ENCODE measurements around the gene NKD1.

The NKD1 gene

DNA sequence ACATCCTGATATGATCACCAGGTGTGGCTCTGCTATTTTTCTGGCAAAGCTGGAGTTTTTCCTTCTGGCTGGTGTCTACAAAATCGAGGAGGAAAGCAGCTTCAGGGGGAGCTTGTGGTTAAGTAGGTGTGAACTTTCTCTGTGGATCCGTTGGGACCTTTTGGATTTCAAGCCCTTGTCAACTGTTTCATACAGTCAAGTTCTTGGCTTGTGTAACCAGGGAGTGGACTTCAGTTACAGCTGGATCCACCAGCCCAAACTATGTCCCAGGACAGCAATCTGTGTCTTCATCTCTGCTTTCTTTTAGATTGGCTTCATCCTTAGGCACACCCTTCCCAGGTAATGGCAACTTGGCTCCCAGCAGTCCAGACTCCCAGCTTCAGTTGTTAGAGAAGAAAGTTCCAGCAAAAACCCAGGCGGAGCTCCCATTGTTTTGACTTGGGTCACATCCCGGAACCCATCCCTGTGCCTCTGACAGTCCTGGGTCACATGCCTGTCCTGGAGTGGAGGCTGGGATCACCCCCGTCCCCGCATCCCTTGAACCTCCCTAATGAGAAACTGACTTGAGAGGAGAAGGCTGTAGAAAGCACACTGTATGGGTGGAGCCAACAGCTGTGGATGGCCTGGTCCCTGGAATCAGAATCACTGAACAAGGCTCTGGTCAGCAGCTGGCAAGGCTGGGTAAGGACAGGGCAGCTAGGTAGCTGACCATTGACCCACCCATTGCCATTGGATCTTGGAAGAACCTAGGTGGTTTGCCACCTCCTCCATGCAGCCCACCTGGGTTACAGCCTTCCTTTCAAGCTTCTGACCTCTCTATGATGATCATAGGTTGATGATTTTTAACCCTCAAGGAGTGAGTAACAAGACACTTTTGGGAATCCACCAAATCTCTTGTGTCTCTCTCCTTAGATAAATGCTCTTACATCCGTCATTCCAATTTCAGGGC, 18.1 kb downstream of the NKD1 start:
- Mint-ChIP-seq H3K4me3 (no peak overlapping the region), H3K4me1 (ENCODE audit: low read depth) (no peaks in the 10 kb centered on the region), H3K27ac (no peak overlapping the region), H3K9me3 (peaks cover 4% of the 10 kb centered on the region), H3K36me3 (ENCODE audit: low read depth) (no peaks in the 10 kb centered on the region), H3K27me3 (ENCODE audit: low read depth) (no peaks in the 10 kb centered on the region)
- no peak for DNase-seq (ENCODE audit: low spot score)

DNA sequence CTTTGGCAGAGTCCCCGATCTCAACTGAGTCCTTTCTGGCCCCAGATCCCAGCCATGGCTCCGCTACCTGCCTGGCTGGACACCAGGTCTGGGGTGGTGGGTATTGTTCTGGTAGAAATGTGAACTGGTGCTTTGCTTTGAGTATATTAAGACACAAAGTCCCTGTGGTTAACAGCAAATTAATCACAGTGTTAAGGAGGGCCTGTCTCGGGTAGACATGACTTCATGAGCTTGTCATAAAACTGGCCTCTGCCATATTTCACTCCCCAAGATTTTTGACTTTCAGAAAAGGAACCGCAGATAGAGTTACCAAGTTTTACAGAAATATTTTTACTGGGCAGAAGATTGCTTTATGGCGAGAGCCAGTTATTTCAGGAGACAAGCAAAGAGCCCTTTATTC, 19.5 kb downstream of the NKD1 start:
- Mint-ChIP-seq H3K4me1 (ENCODE audit: low read depth) (no peaks in the 10 kb centered on the region), H3K4me3 (no peak overlapping the region), H3K9me3 (no peaks in the 10 kb centered on the region), H3K27me3 (ENCODE audit: low read depth) (no peaks in the 10 kb centered on the region), H3K36me3 (ENCODE audit: low read depth) (no peaks in the 10 kb centered on the region), H3K27ac (no peak overlapping the region)
- no peak for DNase-seq (ENCODE audit: low spot score)

DNA sequence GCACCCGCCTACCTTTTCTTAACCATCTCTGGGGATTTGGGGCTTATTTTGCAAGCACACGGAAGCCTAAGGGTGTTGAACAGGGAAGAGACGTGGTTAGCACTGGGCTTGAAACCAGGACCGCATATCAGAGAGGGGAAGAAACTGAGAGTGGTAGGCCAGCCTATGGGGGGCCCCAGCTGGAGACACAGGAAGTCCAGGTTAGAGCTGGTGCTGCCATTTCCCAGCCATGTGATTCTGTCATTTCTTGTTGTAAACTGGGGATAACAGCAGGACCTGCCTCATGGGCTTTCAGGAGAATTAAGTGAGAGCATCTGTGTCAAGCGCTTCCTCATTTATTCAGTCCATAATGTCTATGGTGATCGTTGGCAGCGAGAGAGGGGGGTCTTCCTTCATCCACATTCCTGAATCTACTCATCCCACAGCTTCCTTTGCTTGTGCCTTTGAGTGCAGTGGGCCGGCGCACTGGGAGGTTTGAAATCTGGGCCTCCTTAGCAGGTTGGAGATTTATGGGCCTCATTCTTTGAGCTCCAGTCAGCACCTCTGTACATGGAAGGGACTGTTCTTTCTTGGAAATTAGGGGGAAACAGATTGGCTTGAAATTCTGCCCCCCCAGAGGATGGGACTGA, 20.1 kb downstream of the NKD1 start:
- Mint-ChIP-seq H3K27ac (no peak overlapping the region), H3K9me3 (no peaks in the 10 kb centered on the region), H3K4me1 (ENCODE audit: low read depth) (no peaks in the 10 kb centered on the region), H3K4me3 (no peak overlapping the region), H3K36me3 (ENCODE audit: low read depth) (no peaks in the 10 kb centered on the region), H3K27me3 (ENCODE audit: low read depth) (no peaks in the 10 kb centered on the region)
- no peak for DNase-seq (ENCODE audit: low spot score)

DNA sequence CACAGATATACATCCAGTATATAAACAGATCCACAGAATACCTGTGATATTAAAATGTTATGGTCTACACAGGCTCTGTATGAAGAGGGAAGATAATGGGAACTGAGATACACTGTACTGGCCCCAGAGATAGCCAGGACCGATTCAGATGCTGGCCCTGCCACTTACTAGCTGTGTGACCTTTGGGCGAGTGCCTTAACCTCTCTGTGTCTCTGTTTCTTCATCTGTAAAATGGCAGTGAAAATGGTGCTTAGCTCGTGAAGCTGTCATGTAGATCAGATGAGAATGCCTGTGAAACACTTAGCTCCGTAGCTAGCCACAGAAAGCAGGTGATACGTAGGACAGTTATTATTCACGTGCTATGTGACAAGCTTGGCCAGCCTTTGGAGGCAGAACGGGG, 22.2 kb downstream of the NKD1 start:
- Mint-ChIP-seq H3K4me3 (no peak overlapping the region), H3K36me3 (ENCODE audit: low read depth) (no peaks in the 10 kb centered on the region), H3K27ac (no peak overlapping the region), H3K27me3 (ENCODE audit: low read depth) (no peaks in the 10 kb centered on the region), H3K9me3 (no peaks in the 10 kb centered on the region), H3K4me1 (ENCODE audit: low read depth) (no peaks in the 10 kb centered on the region)
- no peak for DNase-seq (ENCODE audit: low spot score)

DNA sequence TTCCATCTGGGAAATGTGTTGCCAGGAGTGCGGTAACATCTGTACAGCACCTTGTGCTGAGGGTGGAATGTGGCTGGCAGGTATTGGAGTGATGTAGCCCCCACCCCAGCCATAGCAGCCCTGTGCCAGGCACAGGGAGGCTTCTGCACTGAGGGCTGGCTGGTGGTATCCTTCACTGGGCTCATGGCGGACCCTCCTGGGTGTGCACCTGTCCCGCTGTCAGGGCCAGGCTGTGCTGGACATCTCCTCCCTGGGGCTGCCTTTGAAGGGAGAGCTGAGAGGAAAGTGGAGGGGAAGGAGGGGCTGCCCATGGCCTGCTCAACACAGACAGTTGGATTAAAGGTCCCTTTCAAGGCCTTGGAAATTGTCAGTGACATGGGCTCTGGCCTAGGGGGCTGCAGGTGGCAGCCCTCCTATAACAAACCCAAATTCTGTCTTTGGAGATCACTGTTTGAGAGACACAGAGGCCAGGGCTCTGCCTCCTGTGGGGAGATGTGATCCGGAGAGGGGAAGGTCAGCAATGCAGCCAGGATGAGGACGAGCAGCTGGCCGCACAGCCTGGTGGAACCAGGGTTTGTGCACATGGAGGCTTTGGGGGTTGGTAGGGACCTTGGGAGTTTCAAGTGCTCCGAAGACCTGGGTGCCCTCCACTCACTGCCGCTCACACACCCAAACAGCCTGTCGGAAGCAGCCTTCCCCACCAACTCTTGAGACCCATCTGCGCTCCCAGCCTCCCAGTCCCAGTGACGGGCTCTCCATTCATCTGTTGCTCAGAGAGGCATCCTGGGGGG, 22.8 kb downstream of the NKD1 start:
- Mint-ChIP-seq H3K4me3 (no peak overlapping the region), H3K4me1 (ENCODE audit: low read depth) (no peaks in the 10 kb centered on the region), H3K36me3 (ENCODE audit: low read depth) (no peaks in the 10 kb centered on the region), H3K27me3 (ENCODE audit: low read depth) (no peaks in the 10 kb centered on the region), H3K27ac (no peak overlapping the region), H3K9me3 (no peaks in the 10 kb centered on the region)
- DNase-seq (ENCODE audit: low spot score): no peak

DNA sequence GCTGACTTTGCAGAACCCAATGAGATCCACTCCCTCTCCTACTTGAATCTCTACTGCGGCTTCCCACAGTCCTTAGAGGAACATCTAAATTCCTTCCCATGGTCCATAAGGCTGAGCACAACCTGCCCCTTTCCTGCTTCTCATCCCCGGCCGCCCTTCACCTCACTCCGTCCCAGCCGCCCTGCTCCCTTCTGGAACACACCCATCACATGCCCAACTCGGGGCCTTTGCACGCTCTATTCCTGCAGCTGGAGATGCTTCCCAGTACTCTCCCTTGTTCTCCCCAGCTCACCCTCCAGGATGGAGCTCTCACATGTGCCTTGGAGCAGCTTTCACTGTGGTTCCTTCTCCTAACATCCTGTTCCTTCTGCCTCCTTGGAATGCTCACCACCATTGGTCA, 23.6 kb downstream of the NKD1 start:
- H3K9me3 Mint-ChIP-seq: no peaks in the 10 kb centered on the region
- no peak for DNase-seq (ENCODE audit: low spot score)
- no peaks in the 10 kb centered on the region for H3K4me1 Mint-ChIP-seq (ENCODE audit: low read depth)
- H3K4me3 Mint-ChIP-seq: no peak overlapping the region
- no peaks in the 10 kb centered on the region for H3K36me3 Mint-ChIP-seq (ENCODE audit: low read depth)
- H3K27ac Mint-ChIP-seq: no peak overlapping the region
- no peaks in the 10 kb centered on the region for H3K27me3 Mint-ChIP-seq (ENCODE audit: low read depth)

DNA sequence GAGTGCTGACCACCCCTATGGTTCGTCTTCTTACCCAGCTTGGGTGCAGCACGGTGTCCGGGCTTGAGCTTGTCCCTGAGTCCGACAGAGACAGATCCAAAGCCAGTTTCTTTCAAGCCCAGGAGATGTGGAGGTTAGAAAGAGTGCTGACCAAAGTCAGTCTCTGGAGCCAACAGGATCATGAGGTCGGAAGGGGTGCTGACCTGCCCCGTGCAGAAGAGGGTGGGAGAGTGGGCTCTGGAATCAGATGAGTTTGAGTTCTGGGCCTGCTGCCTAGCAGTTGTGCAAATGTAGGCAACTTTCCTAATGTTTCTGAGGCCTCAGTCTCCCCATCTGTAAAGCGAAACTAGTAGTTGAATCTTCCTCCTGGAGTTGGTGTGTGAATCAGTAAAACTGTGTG, 24.5 kb downstream of the NKD1 start:
- Mint-ChIP-seq H3K4me3 (no peak overlapping the region), H3K27ac (no peak overlapping the region), H3K27me3 (ENCODE audit: low read depth) (no peaks in the 10 kb centered on the region), H3K36me3 (ENCODE audit: low read depth) (no peaks in the 10 kb centered on the region), H3K9me3 (no peaks in the 10 kb centered on the region), H3K4me1 (ENCODE audit: low read depth) (no peaks in the 10 kb centered on the region)
- DNase-seq (ENCODE audit: low spot score): no peak

DNA sequence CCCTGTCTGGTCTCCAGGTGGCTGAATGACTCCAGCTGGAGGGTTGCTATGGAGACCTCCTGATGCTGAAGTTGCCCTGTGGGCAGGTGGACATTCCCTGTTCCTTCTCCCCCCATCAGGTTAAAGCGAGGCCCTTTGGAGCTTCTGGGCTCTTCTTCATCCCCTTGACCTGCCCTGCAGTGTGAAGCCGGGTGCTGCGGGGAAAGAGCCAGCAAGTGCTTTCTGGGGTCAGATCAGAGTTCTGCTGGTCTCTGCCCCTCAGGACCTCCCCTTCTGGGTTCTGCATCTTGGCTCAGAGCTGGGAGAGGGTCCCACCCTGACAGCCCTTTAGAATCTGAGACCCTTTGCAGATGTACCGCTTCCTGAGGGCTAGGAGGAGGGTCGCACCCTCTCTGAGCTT, 25.1 kb downstream of the NKD1 start:
- Mint-ChIP-seq H3K27me3 (ENCODE audit: low read depth) (no peaks in the 10 kb centered on the region), H3K4me1 (ENCODE audit: low read depth) (no peaks in the 10 kb centered on the region), H3K27ac (no peak overlapping the region), H3K9me3 (no peaks in the 10 kb centered on the region), H3K36me3 (ENCODE audit: low read depth) (no peaks in the 10 kb centered on the region), H3K4me3 (no peak overlapping the region)
- no peak for DNase-seq (ENCODE audit: low spot score)

DNA sequence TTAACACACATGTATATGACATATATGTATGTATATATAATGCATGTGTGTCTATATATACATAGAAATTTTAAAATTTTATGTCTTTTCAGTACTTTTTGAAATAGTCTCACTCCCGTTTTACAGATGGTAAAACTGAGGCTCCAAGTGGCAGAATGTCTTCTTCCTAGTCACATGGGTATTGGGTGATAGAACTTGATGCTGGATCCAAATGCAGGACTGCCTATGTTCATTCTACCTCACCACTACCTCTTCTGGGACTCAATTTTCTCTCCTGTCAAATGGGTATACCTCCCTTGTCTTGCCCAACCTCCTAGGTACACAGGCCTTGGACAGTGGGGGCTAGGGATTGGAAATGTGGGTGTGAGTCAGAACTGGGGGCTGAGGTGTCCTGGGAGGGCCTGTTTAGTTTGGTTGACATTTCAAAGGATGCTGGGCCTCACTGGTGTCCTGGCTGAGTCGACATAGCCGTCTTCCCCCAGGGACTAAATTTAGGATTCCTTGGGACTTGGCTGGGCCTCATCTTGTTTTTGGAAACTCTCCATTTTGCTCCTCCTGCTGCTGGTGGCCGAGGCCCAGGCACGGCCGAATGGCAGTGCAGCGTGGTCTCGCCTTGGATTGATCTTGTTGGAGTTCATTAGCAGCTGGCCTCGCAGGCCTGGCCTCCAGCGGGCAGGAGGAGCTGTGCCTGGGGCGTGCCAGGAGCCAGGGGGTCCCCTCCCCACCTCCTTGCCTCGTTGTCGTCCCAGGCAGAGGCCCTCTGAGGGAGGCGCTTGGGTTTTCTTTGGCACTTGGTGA, 25.9 kb downstream of the NKD1 start:
- no peaks in the 10 kb centered on the region for H3K9me3 Mint-ChIP-seq
- no peaks in the 10 kb centered on the region for H3K36me3 Mint-ChIP-seq (ENCODE audit: low read depth)
- H3K4me1 Mint-ChIP-seq (ENCODE audit: low read depth): no peaks in the 10 kb centered on the region
- DNase-seq (ENCODE audit: low spot score): no peak
- H3K4me3 Mint-ChIP-seq: no peak overlapping the region
- H3K27me3 Mint-ChIP-seq (ENCODE audit: low read depth): no peaks in the 10 kb centered on the region
- H3K27ac Mint-ChIP-seq: no peak overlapping the region

DNA sequence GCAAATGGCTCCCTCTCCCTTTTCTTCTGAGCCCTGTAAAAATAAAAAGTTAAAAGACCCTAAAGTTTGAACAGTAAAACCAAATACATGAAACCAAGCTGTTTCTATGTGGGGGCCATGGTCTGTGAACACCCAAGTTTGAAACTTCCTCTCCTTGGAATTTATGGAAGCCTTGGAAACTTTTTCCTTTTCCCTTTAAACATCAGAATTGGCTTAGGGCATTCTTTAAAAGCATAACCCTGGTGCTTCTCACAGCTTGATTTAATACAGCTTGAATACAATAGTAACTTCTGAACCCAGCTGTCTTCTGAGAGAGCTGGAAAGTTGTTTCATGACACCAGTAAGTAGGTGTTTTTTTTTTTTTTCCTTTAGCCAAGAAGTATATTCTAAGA, 26.5 kb downstream of the NKD1 start:
- no peaks in the 10 kb centered on the region for H3K9me3 Mint-ChIP-seq
- no peak overlapping the region for H3K4me3 Mint-ChIP-seq
- H3K27ac Mint-ChIP-seq: no peak overlapping the region
- DNase-seq (ENCODE audit: low spot score): no peak
- no peaks in the 10 kb centered on the region for H3K27me3 Mint-ChIP-seq (ENCODE audit: low read depth)
- H3K36me3 Mint-ChIP-seq (ENCODE audit: low read depth): no peaks in the 10 kb centered on the region
- no peaks in the 10 kb centered on the region for H3K4me1 Mint-ChIP-seq (ENCODE audit: low read depth)

DNA sequence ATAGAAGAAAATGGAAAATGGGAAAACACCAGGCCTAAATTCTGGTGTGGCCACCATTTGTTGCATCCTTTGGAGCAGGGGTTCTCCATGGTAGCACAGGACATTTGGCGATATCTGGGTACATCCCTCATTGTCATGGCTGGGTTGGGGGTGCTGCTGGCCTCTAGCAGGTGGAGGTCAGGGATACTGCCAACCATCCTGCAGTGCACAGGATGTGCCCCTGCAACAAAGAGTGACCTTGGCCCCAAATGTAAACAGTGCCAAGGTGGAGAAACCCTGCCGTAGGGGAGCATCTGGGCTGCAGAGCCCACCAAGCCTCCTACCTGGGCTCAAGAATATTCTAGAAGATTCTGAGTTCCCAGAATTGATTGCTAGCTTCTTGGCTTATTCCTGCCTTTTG, 27.5 kb downstream of the NKD1 start:
- Mint-ChIP-seq H3K27me3 (ENCODE audit: low read depth) (no peaks in the 10 kb centered on the region), H3K9me3 (no peaks in the 10 kb centered on the region), H3K27ac (no peak overlapping the region), H3K4me3 (no peak overlapping the region), H3K36me3 (ENCODE audit: low read depth) (no peaks in the 10 kb centered on the region), H3K4me1 (ENCODE audit: low read depth) (no peaks in the 10 kb centered on the region)
- no peak for DNase-seq (ENCODE audit: low spot score)

DNA sequence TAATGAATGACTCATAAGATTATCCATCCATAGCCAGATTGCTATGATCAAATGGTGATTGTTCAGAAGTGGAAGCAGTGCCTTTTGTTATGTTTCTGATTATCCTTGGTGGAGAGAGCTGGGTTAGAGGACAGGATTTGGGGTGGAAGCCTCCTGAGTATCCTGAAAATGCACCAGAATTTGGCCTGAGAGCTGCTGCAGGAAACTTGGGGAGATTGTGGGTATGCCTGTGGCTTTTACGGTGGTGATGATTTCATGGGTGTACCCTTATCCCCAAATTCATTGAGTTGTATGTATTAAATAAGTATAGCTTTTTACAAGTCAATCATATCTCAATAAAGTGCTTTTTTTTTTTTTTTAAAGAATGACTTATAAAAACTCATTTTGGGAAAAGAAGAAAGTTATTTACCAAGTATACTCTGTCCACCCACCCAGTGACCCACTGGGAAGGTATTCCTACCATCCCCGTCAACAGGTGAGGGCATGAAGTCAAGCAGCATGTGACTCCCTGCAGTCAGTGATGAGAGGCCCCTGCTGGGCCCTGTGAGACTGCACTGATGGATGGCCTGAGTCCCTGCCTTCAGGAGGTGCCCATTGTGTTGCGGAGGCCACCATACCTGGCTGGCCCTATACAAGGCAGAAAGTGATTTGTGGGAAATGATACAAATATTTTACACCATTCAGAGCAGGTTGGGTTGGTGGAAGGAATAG, 28.4 kb downstream of the NKD1 start:
- H3K9me3 Mint-ChIP-seq: no peaks in the 10 kb centered on the region
- no peak overlapping the region for H3K4me3 Mint-ChIP-seq
- no peaks in the 10 kb centered on the region for H3K36me3 Mint-ChIP-seq (ENCODE audit: low read depth)
- H3K27ac Mint-ChIP-seq: no peak overlapping the region
- H3K4me1 Mint-ChIP-seq (ENCODE audit: low read depth): no peaks in the 10 kb centered on the region
- H3K27me3 Mint-ChIP-seq (ENCODE audit: low read depth): no peaks in the 10 kb centered on the region
- no peak for DNase-seq (ENCODE audit: low spot score)

DNA sequence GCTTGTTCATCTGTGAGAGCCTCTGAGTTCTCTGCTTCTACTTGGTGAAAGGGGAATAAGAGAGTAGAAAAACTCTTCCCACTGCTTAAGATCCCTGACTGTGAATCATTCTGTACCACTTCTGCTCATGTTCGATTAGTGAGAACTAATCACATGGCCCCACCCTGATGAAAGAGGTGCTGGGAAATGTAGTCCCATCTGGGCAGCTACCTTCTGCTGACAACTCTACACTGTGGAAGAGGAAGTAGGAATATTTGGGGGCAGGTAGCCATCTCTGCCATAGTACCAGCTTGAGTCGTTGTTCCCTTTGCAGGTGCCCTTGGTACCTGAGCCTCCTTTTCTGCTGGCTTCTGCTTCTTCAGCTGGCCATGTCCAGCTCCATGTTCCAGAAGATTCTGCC, 29.9 kb downstream of the NKD1 start:
- no peaks in the 10 kb centered on the region for H3K9me3 Mint-ChIP-seq
- no peaks in the 10 kb centered on the region for H3K4me1 Mint-ChIP-seq (ENCODE audit: low read depth)
- H3K27me3 Mint-ChIP-seq (ENCODE audit: low read depth): no peaks in the 10 kb centered on the region
- no peaks in the 10 kb centered on the region for H3K36me3 Mint-ChIP-seq (ENCODE audit: low read depth)
- H3K4me3 Mint-ChIP-seq: no peak overlapping the region
- H3K27ac Mint-ChIP-seq: no peak overlapping the region
- DNase-seq (ENCODE audit: low spot score): no peak

Data from T-helper 2 cell treated with Interferon-gamma antibody and Interleukin-4, amounts not matched to agents 5 μg/mL and 100 μg/mL, for 36 hours (primary cell).